Hepatocyte (in vitro differentiated cells): ENCODE measurements around the gene ATG16L2. TPM values are rescaled to one million over a fixed set of nuclear protein-coding genes. Genes with fewer than 3 reads are reported as not detected.

Experiments used
- DNase-seq: peaks from one replicate; pipeline ENCODE4 v3.0.0-alpha.2; 2016; ENCODE audit warnings: low spot score
- H2AFZ ChIP-seq: fragments of 200-600 bp; sonication (generic); 2 replicates; pipeline ENCODE4 v1.6.0; 2016; ENCODE audit warnings: antibody characterized with exemption, mild to moderate bottlenecking
- H3K27ac ChIP-seq: fragments of 200-600 bp; sonication (generic); 2 replicates; pipeline ENCODE4 v1.5.1; 2016; ENCODE audit warnings: mild to moderate bottlenecking
- H3K27me3 ChIP-seq: fragments of 200-600 bp; sonication (generic); 2 replicates; pipeline ENCODE4 v1.6.1; 2016
- H3K36me3 ChIP-seq: fragments of 200-600 bp; sonication (generic); replicated peaks from 2 replicates; pipeline ENCODE4 v1.5.1; 2016; ENCODE audit warnings: low read depth; ENCODE audit not compliant: insufficient read depth
- H3K4me1 ChIP-seq: fragments of 200-600 bp; sonication (generic); 2 replicates; pipeline ENCODE4 v1.5.1; 2016; ENCODE audit warnings: mild to moderate bottlenecking, moderate library complexity; ENCODE audit not compliant: insufficient read depth
- H3K4me2 ChIP-seq: fragments of 200-600 bp; sonication (generic); 2 replicates; pipeline ENCODE4 v1.6.0; 2016
- H3K4me3 ChIP-seq: fragments of 200-600 bp; sonication (generic); 2 replicates; pipeline ENCODE4 v1.5.1; 2016; ENCODE audit warnings: mild to moderate bottlenecking
- H3K79me2 ChIP-seq: fragments of 200-600 bp; sonication (generic); 2 replicates; pipeline ENCODE4 v1.6.0; 2017; ENCODE audit warnings: mild to moderate bottlenecking
- H3K9me2 ChIP-seq: fragments of 200-600 bp; sonication (generic); replicated peaks from 2 replicates; pipeline ENCODE4 v1.6.0; 2017; ENCODE audit warnings: mild to moderate bottlenecking; ENCODE audit not compliant: insufficient read depth
- H3K9me3 ChIP-seq: fragments of 200-600 bp; sonication (generic); 2 replicates; pipeline ENCODE4 v1.5.1; 2016; ENCODE audit warnings: low read depth, mild to moderate bottlenecking
- H4K20me1 ChIP-seq: fragments of 200-600 bp; sonication (generic); 2 replicates; pipeline ENCODE4 v1.6.0; 2016; ENCODE audit warnings: mild to moderate bottlenecking; ENCODE audit not compliant: insufficient read depth, poor library complexity, severe bottlenecking
- EZH2 ChIP-seq: fragments of 200-600 bp; sonication (generic); IDR thresholded peaks from 2 replicates; pipeline ENCODE4 v1.6.1; 2016; ENCODE audit warnings: antibody characterized with exemption, mild to moderate bottlenecking, borderline replicate concordance
- EZH2phosphoT487 ChIP-seq: fragments of 200-600 bp; sonication (generic); IDR thresholded peaks from one replicate; pipeline ENCODE4 v1.6.1; 2018; ENCODE audit warnings: antibody characterized with exemption, mild to moderate bottlenecking, low read depth, moderate library complexity; ENCODE audit not compliant: unreplicated experiment, severe bottlenecking
- WGBS: methylation state at CpG from one replicate; pipeline ENCODE4 v1.1.6; 2016; ENCODE audit warnings: low lambda C conversion rate; ENCODE audit errors: missing lambda C conversion rate; 5-methylcytosine and 5-hydroxymethylcytosine counted together
- polyA plus RNA-seq: library from polyadenylated mRNA; unstranded; fragments of >200 nt; fragmentation: Nextera tagmentation; extraction: Ambion mirVana; gene quantifications from 2 replicates; pipeline ENCODE4 v1.2.1, GENCODE V29; 2016
- total RNA-seq: library from RNA; depleted of rRNA; stranded (reverse); fragments of >200 nt; gene quantifications from 2 replicates; pipeline ENCODE4 v1.2.3, GENCODE V29; 2014
- TF ChIP-seq, protein P1 (sequence below): fragments of 200-600 bp; sonication (generic); IDR thresholded peaks from 2 replicates; pipeline ENCODE4 v1.5.1; 2016; ENCODE audit warnings: antibody characterized with exemption, mild to moderate bottlenecking; ENCODE audit not compliant: poor library complexity

Gene ATG16L2
- total and polyA plus RNA-seq, 2 experiments from 2014 or later = 11.5 to 20.3 TPM

- WGBS = 64% methylated on average over 6 of the region's 6 CpGs
- Histone ChIP-seq H3K79me2 (no peaks in the 10 kb centered on the region), H4K20me1 (no peaks in the 10 kb centered on the region), H3K36me3 (no peaks in the 10 kb centered on the region), H3K4me2 (no peak overlapping the region), H2AFZ (no peak overlapping the region), H3K4me1 (peaks cover 8% of the 10 kb centered on the region), H3K9me3 (no peaks in the 10 kb centered on the region), H3K27me3 (no peaks in the 10 kb centered on the region), H3K4me3 (no peak overlapping the region), H3K27ac (no peak overlapping the region), H3K9me2 (no peaks in the 10 kb centered on the region)
- peak; percentile 47 for DNase-seq
- TF ChIP-seq, protein P1, sequence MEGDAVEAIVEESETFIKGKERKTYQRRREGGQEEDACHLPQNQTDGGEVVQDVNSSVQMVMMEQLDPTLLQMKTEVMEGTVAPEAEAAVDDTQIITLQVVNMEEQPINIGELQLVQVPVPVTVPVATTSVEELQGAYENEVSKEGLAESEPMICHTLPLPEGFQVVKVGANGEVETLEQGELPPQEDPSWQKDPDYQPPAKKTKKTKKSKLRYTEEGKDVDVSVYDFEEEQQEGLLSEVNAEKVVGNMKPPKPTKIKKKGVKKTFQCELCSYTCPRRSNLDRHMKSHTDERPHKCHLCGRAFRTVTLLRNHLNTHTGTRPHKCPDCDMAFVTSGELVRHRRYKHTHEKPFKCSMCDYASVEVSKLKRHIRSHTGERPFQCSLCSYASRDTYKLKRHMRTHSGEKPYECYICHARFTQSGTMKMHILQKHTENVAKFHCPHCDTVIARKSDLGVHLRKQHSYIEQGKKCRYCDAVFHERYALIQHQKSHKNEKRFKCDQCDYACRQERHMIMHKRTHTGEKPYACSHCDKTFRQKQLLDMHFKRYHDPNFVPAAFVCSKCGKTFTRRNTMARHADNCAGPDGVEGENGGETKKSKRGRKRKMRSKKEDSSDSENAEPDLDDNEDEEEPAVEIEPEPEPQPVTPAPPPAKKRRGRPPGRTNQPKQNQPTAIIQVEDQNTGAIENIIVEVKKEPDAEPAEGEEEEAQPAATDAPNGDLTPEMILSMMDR = peak; percentile 62
- TF ChIP-seq EZH2phosphoT487 (no peak), EZH2 (no peak)
Observed at GRCh38 chr11:72848846-72849466, 34.7 kb downstream of the ATG16L2 start.

DNA sequence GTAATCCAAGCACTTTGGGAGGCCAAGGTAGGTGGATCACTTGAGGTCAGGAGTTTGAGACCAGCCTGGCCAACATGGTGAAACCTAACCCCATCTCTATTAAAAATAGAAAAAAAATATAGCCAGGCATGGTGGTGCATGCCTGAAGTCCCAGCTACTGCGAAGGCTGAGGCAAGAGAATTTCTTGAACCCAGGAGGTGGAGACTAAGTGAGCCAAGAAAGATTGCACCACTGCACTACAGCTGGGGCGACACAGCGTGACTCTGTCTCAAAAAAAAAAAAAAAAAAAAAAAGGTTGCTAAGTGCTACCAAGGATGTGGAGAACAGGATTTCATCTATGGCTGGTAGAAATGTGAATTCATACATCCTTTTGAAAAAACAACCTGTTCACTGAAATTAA is 36.6 kb downstream of the ATG16L2 start:
- no peak for DNase-seq
- Histone ChIP-seq H3K27me3 (no peaks in the 10 kb centered on the region), H3K4me1 (peaks cover under 1% of the 10 kb centered on the region), H3K9me2 (no peaks in the 10 kb centered on the region), H4K20me1 (no peaks in the 10 kb centered on the region), H3K27ac (no peak overlapping the region), H3K9me3 (no peaks in the 10 kb centered on the region), H3K4me3 (no peak overlapping the region), H2AFZ (no peak overlapping the region), H3K79me2 (no peaks in the 10 kb centered on the region), H3K4me2 (no peak overlapping the region), H3K36me3 (no peaks in the 10 kb centered on the region)
- 95% methylated on average over 3 of the region's 3 CpGs for WGBS
- no peak for TF ChIP-seq EZH2phosphoT487
- no peak for TF ChIP-seq EZH2
- TF ChIP-seq, protein P1 = no peak

DNA sequence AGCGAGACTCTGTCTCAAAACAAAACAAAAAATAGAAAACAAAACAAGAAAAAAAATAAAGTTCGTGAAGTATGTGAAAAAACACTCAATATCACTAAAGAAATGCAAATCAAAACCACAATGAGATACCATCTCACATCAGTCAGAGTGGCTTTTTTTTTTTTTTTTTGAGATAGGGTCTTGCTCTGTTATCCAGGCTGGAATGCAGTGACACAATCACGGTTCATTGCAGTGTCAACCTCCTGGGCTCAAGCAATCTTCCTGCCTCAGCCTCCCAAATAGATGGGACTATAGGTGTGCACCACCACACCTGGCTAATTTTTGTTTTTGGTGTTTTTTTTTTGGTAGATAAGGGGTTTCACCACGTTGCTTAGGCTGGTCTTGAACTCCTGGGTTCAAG is 37.5 kb downstream of the ATG16L2 start:
- Histone ChIP-seq H3K27me3 (no peaks in the 10 kb centered on the region), H3K79me2 (no peaks in the 10 kb centered on the region), H3K4me1 (peaks cover 3% of the 10 kb centered on the region), H3K27ac (no peak overlapping the region), H3K36me3 (no peaks in the 10 kb centered on the region), H3K9me2 (no peaks in the 10 kb centered on the region), H3K4me2 (no peak overlapping the region), H3K9me3 (no peaks in the 10 kb centered on the region), H2AFZ (no peak overlapping the region), H3K4me3 (no peak overlapping the region), H4K20me1 (no peaks in the 10 kb centered on the region)
- TF ChIP-seq EZH2phosphoT487 = no peak
- TF ChIP-seq EZH2 = no peak
- TF ChIP-seq, protein P1 = no peak
- 93% methylated on average over 4 of the region's 4 CpGs for WGBS
- no peak for DNase-seq
